Measurements from ENCODE around the gene CEP41. TPM values are rescaled to one million over a fixed set of nuclear protein-coding genes. Genes with fewer than 3 reads are reported as not detected.

The CEP41 gene
- polyA plus RNA-seq, 3 donors: 2.9 to 8.5 (median 7.2) TPM

DNA sequence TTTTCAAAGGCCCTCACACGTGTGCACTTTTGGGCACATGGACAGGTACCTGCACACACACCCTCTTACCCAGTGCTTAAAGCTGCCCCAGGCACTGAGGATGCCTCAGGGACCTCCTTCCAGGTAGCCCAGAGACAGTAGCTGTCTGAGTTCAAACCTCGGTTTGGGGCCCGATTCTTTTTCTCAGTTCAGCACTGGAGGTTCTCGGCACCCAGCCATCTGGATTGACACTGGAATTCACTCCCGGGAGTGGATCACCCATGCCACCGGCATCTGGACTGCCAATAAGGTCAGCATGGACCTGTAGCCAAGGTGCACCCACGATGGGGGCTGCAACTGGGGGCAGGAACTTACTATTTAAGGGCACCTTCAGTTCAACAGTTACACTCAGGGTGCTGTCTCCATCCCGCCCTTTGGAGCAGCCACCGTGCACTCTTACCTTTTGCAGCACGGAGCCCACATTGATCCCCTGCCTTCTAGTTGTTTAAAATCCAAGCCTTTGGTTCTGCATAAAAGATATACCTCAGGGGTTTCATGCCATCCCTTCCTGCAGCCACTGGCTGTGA lies 78.5 kb downstream of the CEP41 start:
- DNase-seq: no peak
- no peak overlapping the region for H3K4me3 Mint-ChIP-seq
- Histone ChIP-seq H3K4me3 (replicated peaks in 1 of 3; ENCODE audit: low read depth in 2 of 3, low read length in 3 of 3) (no peak overlapping the region), H3K79me2 (ENCODE audit: insufficient read depth, low read length) (no peaks in the 10 kb centered on the region), H3K4me2 (replicated peaks; ENCODE audit: extremely low read depth, low read length, poor library complexity, severe bottlenecking) (no peak overlapping the region), H3K27ac (ENCODE audit: low read depth in 1 of 2, low read length in 2 of 2) (no peak overlapping the region), H4K20me1 (ENCODE audit: insufficient read depth, low read length) (no peaks in the 10 kb centered on the region), H3K9ac (ENCODE audit: insufficient read depth, low read length, poor library complexity, severe bottlenecking) (no peak overlapping the region), H3K4me1 (ENCODE audit: control insufficient read depth in 1 of 2, insufficient read depth in 2 of 2, low read length in 2 of 2) (no peaks in the 10 kb centered on the region), H3K27me3 (ENCODE audit: control insufficient read depth in 2 of 2, insufficient read depth in 2 of 2, low read length in 2 of 2) (no peaks in the 10 kb centered on the region), H3K9me3 (replicated peaks in 1 of 2; ENCODE audit: control insufficient read depth in 1 of 2, insufficient read depth in 1 of 2, low read length in 2 of 2) (peaks cover 20 to 26% of the 10 kb centered on the region in 2 donors), H2AFZ (ENCODE audit: insufficient read depth, low read depth, low read length, poor library complexity, severe bottlenecking) (no peak overlapping the region), H3K36me3 (replicated peaks in 1 of 2; ENCODE audit: control insufficient read depth in 1 of 2, insufficient read depth in 2 of 2, low read length in 2 of 2) (no peaks in the 10 kb centered on the region)
- peaks cover 2 to 3% (median 2%) of the 10 kb centered on the region in 3 donors for H3K27me3 Mint-ChIP-seq (ENCODE audit: low read depth in 3 of 3)
- WGBS (ENCODE audit: insufficient coverage): 96% methylated on average over 9 of the region's 10 CpGs
- no peak overlapping the region for H3K27ac Mint-ChIP-seq
- no peak for TF ChIP-seq CTCF (IDR thresholded peaks at IDR 0.05)
- intact Hi-C loops (cut with micrococcal nuclease): no loop called here
- peaks cover 8 to 29% (median 20%) of the 10 kb centered on the region in 7 donors for H3K9me3 Mint-ChIP-seq
- H3K36me3 Mint-ChIP-seq: no peaks in the 10 kb centered on the region
- H3K4me1 Mint-ChIP-seq: no peaks in the 10 kb centered on the region

- WGBS (ENCODE audit: insufficient coverage): 100% methylated on average over 6 of the region's 7 CpGs
- intact Hi-C loops (cut with micrococcal nuclease): no loop called here
- Mint-ChIP-seq H3K36me3 (no peaks in the 10 kb centered on the region), H3K9me3 (peaks cover 8 to 27% (median 20%) of the 10 kb centered on the region in 7 donors), H3K27ac (no peak overlapping the region), H3K4me3 (no peak overlapping the region), H3K4me1 (peaks cover 4% of the 10 kb centered on the region), H3K27me3 (ENCODE audit: low read depth in 3 of 3) (peaks cover 2% of the 10 kb centered on the region in 3 donors)
- H3K27me3 ChIP-seq (ENCODE audit: control insufficient read depth in 2 of 2, insufficient read depth in 2 of 2, low read length in 2 of 2): no peaks in the 10 kb centered on the region
- H3K9ac ChIP-seq (ENCODE audit: insufficient read depth, low read length, poor library complexity, severe bottlenecking): no peak overlapping the region
- no peak overlapping the region for H3K4me3 ChIP-seq (replicated peaks in 1 of 3; ENCODE audit: low read depth in 2 of 3, low read length in 3 of 3)
- DNase-seq: no peak
- no peaks in the 10 kb centered on the region for H3K36me3 ChIP-seq (replicated peaks in 1 of 2; ENCODE audit: control insufficient read depth in 1 of 2, insufficient read depth in 2 of 2, low read length in 2 of 2)
- H3K79me2 ChIP-seq (ENCODE audit: insufficient read depth, low read length): no peaks in the 10 kb centered on the region
- H3K27ac ChIP-seq (ENCODE audit: low read depth in 1 of 2, low read length in 2 of 2): no peak overlapping the region
- H3K4me2 ChIP-seq (replicated peaks; ENCODE audit: extremely low read depth, low read length, poor library complexity, severe bottlenecking): no peak overlapping the region
- TF ChIP-seq CTCF (IDR thresholded peaks at IDR 0.05): no peak
- peaks cover 20 to 26% of the 10 kb centered on the region in 2 donors for H3K9me3 ChIP-seq (replicated peaks in 1 of 2; ENCODE audit: control insufficient read depth in 1 of 2, insufficient read depth in 1 of 2, low read length in 2 of 2)
- H2AFZ ChIP-seq (ENCODE audit: insufficient read depth, low read depth, low read length, poor library complexity, severe bottlenecking): no peak overlapping the region
- H4K20me1 ChIP-seq (ENCODE audit: insufficient read depth, low read length): no peaks in the 10 kb centered on the region
- no peaks in the 10 kb centered on the region for H3K4me1 ChIP-seq (ENCODE audit: control insufficient read depth in 1 of 2, insufficient read depth in 2 of 2, low read length in 2 of 2)
Measured at GRCh38 chr7:130361681-130362080, 79.1 kb downstream of the CEP41 start.

All from CD14-positive monocyte (primary cell).